Measurements from ENCODE around the gene DENND4C.

DENND4C gene

GRCh38 chr9:19198406-19198805, 32.1 kb upstream of the DENND4C start:
- no peak for DNase-seq
- no peaks in the 10 kb centered on the region for H4K20me1 ChIP-seq (ENCODE audit: insufficient read depth, low read length)
- no peaks in the 10 kb centered on the region for H3K36me3 ChIP-seq (replicated peaks; ENCODE audit: insufficient read depth, low read length)
- H3K27ac ChIP-seq (ENCODE audit: low read length): no peak overlapping the region
- H2AFZ ChIP-seq (ENCODE audit: low read length): no peak overlapping the region
- no peaks in the 10 kb centered on the region for H3K9me3 ChIP-seq (replicated peaks; ENCODE audit: insufficient read depth, low read length)
- H3K9ac ChIP-seq (ENCODE audit: low read length): no peak overlapping the region
- H3F3A ChIP-seq (ENCODE audit: insufficient read depth, low read length): no peaks in the 10 kb centered on the region
- H3K27me3 ChIP-seq (replicated peaks; ENCODE audit: insufficient read depth, low read length): no peaks in the 10 kb centered on the region
- no peaks in the 10 kb centered on the region for H3K9me2 ChIP-seq (replicated peaks; ENCODE audit: insufficient read depth, low read length)
- H3K4me1 ChIP-seq (ENCODE audit: low read length): no peaks in the 10 kb centered on the region
- no peaks in the 10 kb centered on the region for H3K79me2 ChIP-seq (ENCODE audit: low read length)
- H3K4me2 ChIP-seq (ENCODE audit: low read depth, low read length): no peak overlapping the region
- no peak overlapping the region for H3K4me3 ChIP-seq (ENCODE audit: low read length)
- TF ChIP-seq, protein P1, sequence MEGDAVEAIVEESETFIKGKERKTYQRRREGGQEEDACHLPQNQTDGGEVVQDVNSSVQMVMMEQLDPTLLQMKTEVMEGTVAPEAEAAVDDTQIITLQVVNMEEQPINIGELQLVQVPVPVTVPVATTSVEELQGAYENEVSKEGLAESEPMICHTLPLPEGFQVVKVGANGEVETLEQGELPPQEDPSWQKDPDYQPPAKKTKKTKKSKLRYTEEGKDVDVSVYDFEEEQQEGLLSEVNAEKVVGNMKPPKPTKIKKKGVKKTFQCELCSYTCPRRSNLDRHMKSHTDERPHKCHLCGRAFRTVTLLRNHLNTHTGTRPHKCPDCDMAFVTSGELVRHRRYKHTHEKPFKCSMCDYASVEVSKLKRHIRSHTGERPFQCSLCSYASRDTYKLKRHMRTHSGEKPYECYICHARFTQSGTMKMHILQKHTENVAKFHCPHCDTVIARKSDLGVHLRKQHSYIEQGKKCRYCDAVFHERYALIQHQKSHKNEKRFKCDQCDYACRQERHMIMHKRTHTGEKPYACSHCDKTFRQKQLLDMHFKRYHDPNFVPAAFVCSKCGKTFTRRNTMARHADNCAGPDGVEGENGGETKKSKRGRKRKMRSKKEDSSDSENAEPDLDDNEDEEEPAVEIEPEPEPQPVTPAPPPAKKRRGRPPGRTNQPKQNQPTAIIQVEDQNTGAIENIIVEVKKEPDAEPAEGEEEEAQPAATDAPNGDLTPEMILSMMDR (IDR thresholded peaks at IDR 0.05; ENCODE audit: low read length): no peak
- TF ChIP-seq EZH2 (optimal IDR thresholded peaks at IDR 0.05; ENCODE audit: low read depth, low read length) (no peak), EZH2phosphoT487 (IDR thresholded peaks at IDR 0.05; ENCODE audit: low read length) (no peak)

DNA sequence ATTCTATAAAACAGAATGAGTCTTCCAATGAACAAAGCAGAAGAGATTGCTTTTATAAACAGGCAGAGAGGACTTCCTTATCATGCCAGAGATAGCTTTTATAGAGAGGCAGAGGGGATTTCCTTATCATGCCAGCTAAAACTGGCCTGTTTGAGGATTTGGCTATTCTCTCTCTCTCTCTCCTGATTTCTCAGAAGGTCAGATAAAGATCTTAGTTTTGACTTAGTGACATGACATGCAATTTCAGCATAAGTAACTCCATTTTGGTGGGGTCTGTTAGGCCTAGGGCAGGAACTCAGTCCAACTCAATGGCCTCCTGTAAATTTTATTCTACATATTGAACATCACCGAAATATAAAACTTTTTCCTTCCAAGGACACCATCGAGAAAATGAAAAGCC, 31.5 kb upstream of the DENND4C start:
- no peaks in the 10 kb centered on the region for H3K9me3 ChIP-seq (replicated peaks; ENCODE audit: insufficient read depth, low read length)
- H3K9me2 ChIP-seq (replicated peaks; ENCODE audit: insufficient read depth, low read length): no peaks in the 10 kb centered on the region
- no peaks in the 10 kb centered on the region for H3K36me3 ChIP-seq (replicated peaks; ENCODE audit: insufficient read depth, low read length)
- H3K27ac ChIP-seq (ENCODE audit: low read length): no peak overlapping the region
- H3K79me2 ChIP-seq (ENCODE audit: low read length): no peaks in the 10 kb centered on the region
- no peak overlapping the region for H2AFZ ChIP-seq (ENCODE audit: low read length)
- no peaks in the 10 kb centered on the region for H3F3A ChIP-seq (ENCODE audit: insufficient read depth, low read length)
- no peak for TF ChIP-seq EZH2 (optimal IDR thresholded peaks at IDR 0.05; ENCODE audit: low read depth, low read length)
- H3K9ac ChIP-seq (ENCODE audit: low read length): no peak overlapping the region
- H3K4me1 ChIP-seq (ENCODE audit: low read length): no peaks in the 10 kb centered on the region
- H4K20me1 ChIP-seq (ENCODE audit: insufficient read depth, low read length): no peaks in the 10 kb centered on the region
- H3K4me3 ChIP-seq (ENCODE audit: low read length): no peak overlapping the region
- H3K4me2 ChIP-seq (ENCODE audit: low read depth, low read length): no peak overlapping the region
- no peaks in the 10 kb centered on the region for H3K27me3 ChIP-seq (replicated peaks; ENCODE audit: insufficient read depth, low read length)
- no peak for DNase-seq

- no peak for DNase-seq
- Histone ChIP-seq H2AFZ (ENCODE audit: low read length) (no peak overlapping the region), H3K9me3 (replicated peaks; ENCODE audit: insufficient read depth, low read length) (no peaks in the 10 kb centered on the region), H3K9ac (ENCODE audit: low read length) (no peak overlapping the region), H3K9me2 (replicated peaks; ENCODE audit: insufficient read depth, low read length) (no peaks in the 10 kb centered on the region), H3K79me2 (ENCODE audit: low read length) (no peaks in the 10 kb centered on the region), H3K27ac (ENCODE audit: low read length) (no peak overlapping the region), H3K36me3 (replicated peaks; ENCODE audit: insufficient read depth, low read length) (no peaks in the 10 kb centered on the region), H3K4me1 (ENCODE audit: low read length) (no peaks in the 10 kb centered on the region), H3F3A (ENCODE audit: insufficient read depth, low read length) (no peaks in the 10 kb centered on the region), H4K20me1 (ENCODE audit: insufficient read depth, low read length) (no peaks in the 10 kb centered on the region), H3K27me3 (replicated peaks; ENCODE audit: insufficient read depth, low read length) (no peaks in the 10 kb centered on the region), H3K4me3 (ENCODE audit: low read length) (no peak overlapping the region), H3K4me2 (ENCODE audit: low read depth, low read length) (no peak overlapping the region)
- TF ChIP-seq EZH2 (optimal IDR thresholded peaks at IDR 0.05; ENCODE audit: low read depth, low read length) (no peak), EZH2phosphoT487 (IDR thresholded peaks at IDR 0.05; ENCODE audit: low read length) (no peak)
- TF ChIP-seq, protein P1 (IDR thresholded peaks at IDR 0.05; ENCODE audit: low read length): no peak
These were observed 30.3 kb upstream of the DENND4C start for GRCh38 chr9:19200229-19200628.

DNA sequence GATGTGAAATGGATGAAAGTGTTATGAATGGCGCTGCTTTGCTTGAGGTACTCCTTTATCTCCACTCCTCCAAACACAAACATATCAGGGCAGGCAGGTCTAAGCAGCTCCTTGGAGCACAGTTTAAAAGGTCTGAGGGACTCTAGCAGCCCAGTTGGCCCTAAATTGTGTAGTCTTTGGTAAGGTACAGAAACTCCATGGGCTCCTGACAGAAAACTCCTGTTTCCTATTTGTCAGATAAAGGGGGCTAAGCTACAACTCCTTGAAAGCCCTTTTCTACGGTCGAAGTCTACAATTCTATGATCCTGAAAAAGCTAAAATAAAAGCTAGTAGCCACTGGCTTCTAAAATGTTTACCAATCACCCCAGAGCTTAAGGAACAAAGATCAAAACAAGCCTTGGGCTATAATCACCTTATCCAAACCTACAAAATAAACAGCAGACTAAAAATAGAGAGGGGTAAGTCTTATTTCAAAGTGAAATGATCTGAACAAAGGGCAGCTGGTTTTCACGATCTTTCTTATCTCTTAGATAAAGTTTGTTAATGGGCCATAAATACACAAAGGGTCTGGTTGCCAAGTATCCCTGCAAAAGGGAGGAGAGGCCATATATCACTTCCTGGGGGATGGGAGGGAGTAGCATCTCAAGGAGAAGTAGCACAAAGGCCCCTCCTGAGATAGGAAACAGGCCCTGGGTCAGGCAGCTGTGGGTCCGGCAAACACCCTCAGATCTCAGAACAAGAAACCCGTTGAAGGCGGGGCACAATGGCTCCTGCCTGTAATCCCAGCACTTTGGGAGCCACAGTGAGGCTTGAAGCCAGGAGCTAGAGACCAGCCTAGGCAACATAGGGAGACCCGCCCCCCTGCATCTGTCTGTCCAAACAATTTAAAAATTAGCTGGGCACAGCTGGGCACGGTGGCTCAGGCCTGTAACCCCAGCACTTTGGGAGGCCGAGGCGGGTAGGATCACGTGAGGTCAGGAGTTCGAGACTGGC, 28.3 kb upstream of the DENND4C start:
- TF ChIP-seq EZH2 (optimal IDR thresholded peaks at IDR 0.05; ENCODE audit: low read depth, low read length) (no peak), EZH2phosphoT487 (IDR thresholded peaks at IDR 0.05; ENCODE audit: low read length) (no peak)
- TF ChIP-seq, protein P1 (IDR thresholded peaks at IDR 0.05; ENCODE audit: low read length): no peak
- H3F3A ChIP-seq (ENCODE audit: insufficient read depth, low read length): no peaks in the 10 kb centered on the region
- no peaks in the 10 kb centered on the region for H3K79me2 ChIP-seq (ENCODE audit: low read length)
- no peak overlapping the region for H3K9ac ChIP-seq (ENCODE audit: low read length)
- no peaks in the 10 kb centered on the region for H3K36me3 ChIP-seq (replicated peaks; ENCODE audit: insufficient read depth, low read length)
- no peaks in the 10 kb centered on the region for H3K9me2 ChIP-seq (replicated peaks; ENCODE audit: insufficient read depth, low read length)
- H3K9me3 ChIP-seq (replicated peaks; ENCODE audit: insufficient read depth, low read length): no peaks in the 10 kb centered on the region
- H3K4me1 ChIP-seq (ENCODE audit: low read length): no peaks in the 10 kb centered on the region
- no peak overlapping the region for H3K4me3 ChIP-seq (ENCODE audit: low read length)
- H3K4me2 ChIP-seq (ENCODE audit: low read depth, low read length): no peak overlapping the region
- H2AFZ ChIP-seq (ENCODE audit: low read length): no peak overlapping the region
- H3K27me3 ChIP-seq (replicated peaks; ENCODE audit: insufficient read depth, low read length): no peaks in the 10 kb centered on the region
- no peak for DNase-seq
- H4K20me1 ChIP-seq (ENCODE audit: insufficient read depth, low read length): no peaks in the 10 kb centered on the region
- H3K27ac ChIP-seq (ENCODE audit: low read length): no peak overlapping the region
